ENCODE data around the gene KCNK4.
"Not testable (repeated sequence)": the region's sequence is repeated elsewhere in the genome, so short reads cannot be mapped to it uniquely, and the experiment has no call there.

The KCNK4 gene

DNA sequence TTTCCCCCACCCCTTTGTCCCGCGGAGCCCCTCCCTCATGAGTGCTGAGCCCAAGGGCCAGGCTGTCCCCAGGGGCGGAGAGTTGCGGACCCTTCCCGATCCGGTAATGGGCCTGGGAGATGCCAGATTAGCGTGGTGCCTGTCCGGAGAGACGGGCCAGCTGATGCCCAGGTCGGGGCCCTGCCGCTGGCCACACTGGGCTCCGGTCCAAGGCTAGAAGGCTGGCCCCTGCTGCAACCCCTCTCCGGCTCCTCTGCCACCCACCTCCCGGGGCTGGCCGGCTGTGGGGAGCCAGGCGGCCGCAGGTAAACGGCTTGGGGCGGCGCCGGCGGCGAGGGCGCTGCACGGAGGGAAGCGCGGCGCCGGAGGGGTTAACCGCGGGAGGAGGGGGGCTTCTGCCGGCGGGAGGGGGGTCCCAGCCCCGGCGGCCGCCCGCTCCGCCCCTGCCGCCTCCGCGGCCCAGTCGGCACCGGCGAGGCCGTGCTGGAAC, at the start of gene KCNK4:
Gene KCNK4, plus strand, starts transcription at position 41 of the 490 bp plus-strand sequence. CDS start 1,717 bp downstream, outside the sequence.
- Mint-ChIP-seq H3K9me3 (no peaks in the 10 kb centered on the region), H3K27ac (ENCODE audit: low read depth) (no peak within 1 kb of the TSS), H3K27me3 (peaks cover 52% of the 10 kb centered on the region), H3K36me3 (ENCODE audit: insufficient read depth) (no peaks in the 10 kb centered on the region), H3K4me3 (peak within 1 kb of the TSS; percentile 72), H3K4me1 (peaks cover 20% of the 10 kb centered on the region)
- ATAC-seq (replicated peaks; ENCODE audit: extremely low read depth, poor library complexity, severe bottlenecking) (no peak), DNase-seq (ENCODE audit: low spot score in 2 of 2) (no peak)

GRCh38 chr11:64241491-64242374, 49.4 kb upstream of the KCNK4 start:
- ATAC-seq (replicated peaks; ENCODE audit: extremely low read depth, poor library complexity, severe bottlenecking) (peak; percentile 58), DNase-seq (ENCODE audit: low spot score in 2 of 2) (peak in 1 of 2 donors; percentile 44)
- Mint-ChIP-seq H3K27ac (ENCODE audit: low read depth) (peak overlapping the region; percentile 97), H3K4me1 (peaks cover 39% of the 10 kb centered on the region), H3K4me3 (peak overlapping the region; percentile 96), H3K27me3 (no peaks in the 10 kb centered on the region), H3K36me3 (ENCODE audit: insufficient read depth) (peaks cover 31% of the 10 kb centered on the region), H3K9me3 (no peaks in the 10 kb centered on the region)

DNA sequence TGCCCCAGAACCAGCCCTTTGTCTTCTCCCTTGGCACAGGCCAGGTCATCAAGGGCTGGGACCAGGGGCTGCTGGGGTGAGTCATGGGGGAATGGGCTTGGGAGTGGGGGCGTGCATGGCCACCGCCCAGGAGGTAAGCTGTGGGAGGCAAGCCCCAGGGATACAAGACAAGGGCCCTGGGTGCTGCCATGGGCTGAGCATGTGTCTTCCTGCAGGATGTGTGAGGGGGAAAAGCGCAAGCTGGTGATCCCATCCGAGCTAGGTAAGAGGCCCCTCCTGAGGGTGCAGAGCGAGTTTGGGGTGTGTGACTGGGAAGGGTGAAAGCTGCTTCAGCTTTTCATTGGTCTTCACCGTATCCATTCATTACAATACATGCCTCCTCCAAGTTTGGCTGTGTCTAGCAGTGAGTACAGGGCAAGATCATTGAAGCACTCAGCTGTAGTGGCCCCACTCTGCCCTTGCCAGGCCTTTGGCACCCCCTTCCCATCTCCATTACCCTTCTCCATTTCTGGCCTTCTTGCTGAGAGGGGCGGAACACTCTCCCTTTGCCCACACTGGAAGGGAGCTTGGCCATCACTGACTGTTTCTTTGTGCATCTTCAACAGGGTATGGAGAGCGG, 47.8 kb upstream of the KCNK4 start:
- peaks cover 55% of the 10 kb centered on the region for H3K4me1 Mint-ChIP-seq
- peak overlapping the region; percentile 97 for H3K27ac Mint-ChIP-seq (ENCODE audit: low read depth)

DNA sequence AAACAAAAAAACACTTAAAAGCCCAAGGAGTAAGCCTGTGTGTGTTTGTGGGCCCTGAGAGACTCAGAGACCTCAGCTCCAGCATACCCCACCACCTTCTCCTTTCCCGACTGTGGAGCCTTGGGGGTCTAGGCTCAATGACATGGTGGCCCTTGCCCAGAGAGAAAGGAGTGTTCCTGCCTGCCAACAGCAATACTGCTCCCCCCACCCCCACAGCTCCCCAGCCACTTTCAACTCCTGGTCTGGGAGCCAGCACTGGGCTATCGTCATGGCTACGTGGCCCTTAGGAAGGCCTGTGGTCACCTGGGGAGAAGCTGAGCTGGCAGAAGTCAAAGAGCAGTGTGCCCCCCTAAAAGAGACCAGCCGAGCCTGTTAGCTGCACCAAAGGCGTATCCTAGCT, 47.0 kb upstream of the KCNK4 start:
- Mint-ChIP-seq H3K4me1 (peaks cover 57% of the 10 kb centered on the region), H3K9me3 (no peaks in the 10 kb centered on the region), H3K27ac (ENCODE audit: low read depth) (peak overlapping the region; percentile 97), H3K27me3 (no peaks in the 10 kb centered on the region), H3K4me3 (peak overlapping the region; percentile 96), H3K36me3 (ENCODE audit: insufficient read depth) (peaks cover 30% of the 10 kb centered on the region)
- no peak for ATAC-seq (replicated peaks; ENCODE audit: extremely low read depth, poor library complexity, severe bottlenecking)
- no peak for DNase-seq (ENCODE audit: low spot score in 2 of 2)

More for the DNA sequence above, 47.8 kb upstream of the KCNK4 start:
- Mint-ChIP-seq H3K4me3 (peak overlapping the region; percentile 96), H3K36me3 (ENCODE audit: insufficient read depth) (peaks cover 33% of the 10 kb centered on the region), H3K9me3 (no peaks in the 10 kb centered on the region), H3K27me3 (no peaks in the 10 kb centered on the region)
- ATAC-seq (replicated peaks; ENCODE audit: extremely low read depth, poor library complexity, severe bottlenecking), result no peak
- DNase-seq (ENCODE audit: low spot score in 2 of 2), result no peak

DNA sequence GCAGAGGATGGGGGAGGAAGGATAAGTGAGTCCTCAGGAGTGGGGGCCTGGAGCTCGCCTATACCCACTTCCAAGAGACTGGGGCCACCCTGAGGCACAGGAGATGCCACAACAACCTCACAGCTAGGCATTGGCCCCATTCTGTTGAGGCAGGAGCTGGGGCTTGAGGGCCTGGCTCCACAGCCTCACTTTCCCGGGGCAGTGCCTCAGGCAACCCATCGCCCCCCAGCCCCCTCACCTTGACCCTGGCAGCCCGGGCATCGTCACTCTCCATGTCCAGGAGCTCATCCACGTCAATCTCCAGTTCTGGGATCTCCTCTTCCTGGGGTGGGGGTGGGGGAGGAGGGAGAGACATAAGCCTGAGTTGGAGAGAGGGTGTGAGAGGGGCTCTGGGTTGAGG, 46.1 kb upstream of the KCNK4 start:
- Mint-ChIP-seq H3K9me3 (no peaks in the 10 kb centered on the region), H3K36me3 (ENCODE audit: insufficient read depth) (peaks cover 28% of the 10 kb centered on the region), H3K27ac (ENCODE audit: low read depth) (peak overlapping the region; percentile 93), H3K4me1 (peaks cover 56% of the 10 kb centered on the region), H3K4me3 (peak overlapping the region; percentile 83), H3K27me3 (no peaks in the 10 kb centered on the region)
- DNase-seq (ENCODE audit: low spot score in 2 of 2) (no peak), ATAC-seq (replicated peaks; ENCODE audit: extremely low read depth, poor library complexity, severe bottlenecking) (no peak)

- H3K4me3 Mint-ChIP-seq, result peak overlapping the region; percentile 83
These were observed 45.7 kb upstream of the KCNK4 start for GRCh38 chr11:64245401-64245796.

GRCh38 chr11:64245797-64246620, 45.1 kb upstream of the KCNK4 start:
- H3K36me3 Mint-ChIP-seq (ENCODE audit: insufficient read depth), result peaks cover 21% of the 10 kb centered on the region
- peak overlapping the region; percentile 83 for H3K4me3 Mint-ChIP-seq
- peaks cover 48% of the 10 kb centered on the region for H3K4me1 Mint-ChIP-seq
- peak; percentile 6 for ATAC-seq (replicated peaks; ENCODE audit: extremely low read depth, poor library complexity, severe bottlenecking)
- peak; percentile 44 to 61 for DNase-seq (ENCODE audit: low spot score in 2 of 2)
- peak overlapping the region; percentile 93 for H3K27ac Mint-ChIP-seq (ENCODE audit: low read depth)
- H3K9me3 Mint-ChIP-seq, result no peaks in the 10 kb centered on the region
- no peaks in the 10 kb centered on the region for H3K27me3 Mint-ChIP-seq

More at GRCh38 chr11:64245401-64245796, 45.7 kb upstream of the KCNK4 start:
- ATAC-seq (replicated peaks; ENCODE audit: extremely low read depth, poor library complexity, severe bottlenecking), result peak; percentile 20
- Mint-ChIP-seq H3K27ac (ENCODE audit: low read depth) (peak overlapping the region; percentile 93), H3K36me3 (ENCODE audit: insufficient read depth) (peaks cover 27% of the 10 kb centered on the region), H3K27me3 (no peaks in the 10 kb centered on the region), H3K9me3 (no peaks in the 10 kb centered on the region), H3K4me1 (peaks cover 51% of the 10 kb centered on the region)
- DNase-seq (ENCODE audit: low spot score in 2 of 2), result peak in 1 of 2 donors; percentile 67

- DNase-seq (ENCODE audit: low spot score in 2 of 2); H3K27me3 Mint-ChIP-seq; H3K9me3 Mint-ChIP-seq: not testable (repeated sequence)
- Mint-ChIP-seq H3K4me3 (peak overlapping the region; percentile 83), H3K36me3 (ENCODE audit: insufficient read depth) (peaks cover 17% of the 10 kb centered on the region), H3K4me1 (peaks cover 45% of the 10 kb centered on the region), H3K27ac (ENCODE audit: low read depth) (peak overlapping the region; percentile 29)
- peak; percentile 3 for ATAC-seq (replicated peaks; ENCODE audit: extremely low read depth, poor library complexity, severe bottlenecking)
These were observed 44.6 kb upstream of the KCNK4 start for GRCh38 chr11:64246621-64246870.

DNA sequence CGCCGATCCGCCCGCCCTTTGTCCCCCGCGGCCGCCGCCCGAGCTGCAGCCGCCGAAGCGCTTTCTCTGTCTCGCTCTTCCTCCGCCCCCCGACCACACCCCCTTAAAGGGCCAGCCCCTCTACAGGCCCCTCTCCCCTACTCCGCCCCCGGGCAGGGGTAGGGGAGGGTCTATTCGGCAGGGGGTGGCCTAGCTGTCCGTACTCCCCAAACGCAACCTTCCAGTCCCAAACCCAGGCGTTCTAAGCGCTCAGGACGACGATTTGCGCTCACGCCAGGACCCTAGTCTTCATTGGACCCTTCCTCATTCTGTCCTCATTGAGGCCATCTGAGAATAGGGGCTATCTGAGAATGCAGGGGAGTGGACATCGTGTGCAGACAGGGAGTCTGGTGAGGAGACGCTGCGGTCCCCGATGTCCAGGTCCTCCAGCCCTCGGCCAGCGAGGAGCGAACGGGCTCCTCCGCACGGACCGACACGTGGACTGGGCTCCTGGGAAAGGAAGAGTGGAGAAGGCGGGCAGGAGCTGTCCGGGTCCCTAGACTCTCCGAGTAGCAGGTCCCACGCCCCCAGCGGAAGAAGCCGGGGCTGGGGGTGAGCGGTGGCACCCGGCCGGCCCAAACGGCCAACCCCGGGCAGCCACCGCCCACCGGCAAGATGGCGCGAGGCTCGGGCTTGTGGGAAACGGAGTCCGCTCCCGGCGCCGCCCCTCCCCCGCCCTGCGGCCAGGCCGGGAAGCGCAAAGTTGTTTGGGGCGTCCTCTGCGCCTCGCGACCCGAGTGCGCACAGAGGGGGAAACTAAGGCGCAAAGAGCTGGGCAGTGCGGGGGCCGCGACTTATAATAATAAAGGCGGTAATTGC, 44.0 kb upstream of the KCNK4 start, which contains the start of gene PPP1R14B:
Gene PPP1R14B, minus strand, starts transcription at position 73 of the 858 bp plus-strand sequence. CDS start 270 bp downstream, outside the sequence.
- peaks cover 47% of the 10 kb centered on the region for H3K4me1 Mint-ChIP-seq
- no peaks in the 10 kb centered on the region for H3K27me3 Mint-ChIP-seq
- H3K9me3 Mint-ChIP-seq, result no peaks in the 10 kb centered on the region
- peak within 1 kb of the TSS; percentile 83 for H3K4me3 Mint-ChIP-seq
- H3K27ac Mint-ChIP-seq (ENCODE audit: low read depth), result peak within 1 kb of the TSS; percentile 93
- DNase-seq (ENCODE audit: low spot score in 2 of 2), result peak; percentile 53 to 56
- ATAC-seq (replicated peaks; ENCODE audit: extremely low read depth, poor library complexity, severe bottlenecking), result peak; percentile 52
- peaks cover 17% of the 10 kb centered on the region for H3K36me3 Mint-ChIP-seq (ENCODE audit: insufficient read depth)

DNA sequence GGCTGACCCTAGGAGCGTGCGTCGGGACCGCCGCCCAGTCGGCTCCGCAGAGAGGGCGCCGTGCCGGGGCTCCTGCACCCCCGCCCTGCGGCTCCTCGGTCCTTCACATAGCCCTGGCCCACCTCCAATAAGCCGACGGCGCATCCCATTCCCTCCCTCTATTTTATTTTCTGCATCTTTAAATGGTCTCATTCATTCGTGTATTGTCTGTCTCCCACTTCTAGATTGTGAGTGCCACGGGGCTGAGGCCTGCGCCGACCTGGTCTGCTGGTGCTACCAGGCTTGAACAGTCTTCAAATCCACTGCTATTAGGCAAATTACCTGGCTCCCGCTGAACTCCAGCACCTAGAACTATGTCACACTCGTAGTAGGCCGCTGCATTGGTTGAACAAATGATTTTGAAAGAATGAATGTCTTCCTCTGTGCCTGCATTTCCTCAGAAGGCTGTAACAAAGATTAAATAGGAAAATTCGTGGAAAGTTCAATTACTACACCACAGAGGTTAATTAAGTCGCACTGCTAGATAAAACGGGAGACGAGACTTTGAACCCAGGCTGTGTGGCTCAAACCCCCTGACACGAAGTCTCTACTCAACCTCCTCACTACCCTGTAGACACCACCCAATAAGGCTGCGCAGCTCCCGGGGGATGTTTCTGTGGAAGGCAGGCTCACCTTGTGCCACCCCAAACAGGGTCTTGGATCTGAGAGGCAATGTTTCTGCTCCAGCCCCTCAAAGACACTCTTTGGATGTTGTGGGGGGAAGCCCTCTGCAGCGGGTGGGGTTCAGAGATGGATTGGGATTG, 43.2 kb upstream of the KCNK4 start:
- H3K4me3 Mint-ChIP-seq, result peak overlapping the region; percentile 83
- peaks cover 15% of the 10 kb centered on the region for H3K36me3 Mint-ChIP-seq (ENCODE audit: insufficient read depth)
- ATAC-seq (replicated peaks; ENCODE audit: extremely low read depth, poor library complexity, severe bottlenecking) (no peak), DNase-seq (ENCODE audit: low spot score in 2 of 2) (no peak)
- H3K27me3 Mint-ChIP-seq, result no peaks in the 10 kb centered on the region
- H3K9me3 Mint-ChIP-seq, result no peaks in the 10 kb centered on the region
- peaks cover 50% of the 10 kb centered on the region for H3K4me1 Mint-ChIP-seq
- no peak overlapping the region for H3K27ac Mint-ChIP-seq (ENCODE audit: low read depth)

DNA sequence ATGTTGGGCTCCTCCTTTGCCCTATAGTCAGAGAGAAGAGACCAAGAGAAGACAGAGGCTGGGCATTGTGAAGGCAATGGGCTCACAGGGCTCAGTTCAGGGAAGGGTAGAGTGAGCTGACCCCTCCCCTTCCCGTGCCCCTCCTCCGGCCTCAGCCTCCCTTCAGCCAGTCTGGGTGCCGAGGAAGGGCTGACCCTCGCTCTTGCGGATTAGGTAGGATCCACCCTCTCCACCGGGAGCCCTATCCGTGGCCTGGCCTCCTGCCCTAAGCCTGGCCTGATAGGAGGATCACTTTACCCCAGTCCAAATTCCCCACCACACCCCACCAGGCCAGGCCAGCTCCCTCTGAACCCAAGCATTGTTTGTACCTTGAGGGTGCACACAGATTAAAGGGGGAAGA, 42.5 kb upstream of the KCNK4 start:
- Mint-ChIP-seq H3K27me3 (no peaks in the 10 kb centered on the region), H3K4me1 (peaks cover 44% of the 10 kb centered on the region), H3K9me3 (no peaks in the 10 kb centered on the region), H3K4me3 (peak overlapping the region; percentile 83), H3K36me3 (ENCODE audit: insufficient read depth) (peaks cover 14% of the 10 kb centered on the region), H3K27ac (ENCODE audit: low read depth) (no peak overlapping the region)
- ATAC-seq (replicated peaks; ENCODE audit: extremely low read depth, poor library complexity, severe bottlenecking) (no peak), DNase-seq (ENCODE audit: low spot score in 2 of 2) (no peak)
